SIG-M5 treated with dmso at 0.1 percent for 504 hours (cell line): ENCODE results near the gene GLT8D1.
"Not testable (repeated sequence)": the region's sequence is repeated elsewhere in the genome, so short reads cannot be mapped to it uniquely, and the experiment has no call there.

Experiments used
- DNase-seq: peaks from one replicate; lab custom pipeline; 2025; ENCODE audit not compliant: unreplicated experiment; lab: John Stamatoyannopoulos, UW

The GLT8D1 gene

DNA sequence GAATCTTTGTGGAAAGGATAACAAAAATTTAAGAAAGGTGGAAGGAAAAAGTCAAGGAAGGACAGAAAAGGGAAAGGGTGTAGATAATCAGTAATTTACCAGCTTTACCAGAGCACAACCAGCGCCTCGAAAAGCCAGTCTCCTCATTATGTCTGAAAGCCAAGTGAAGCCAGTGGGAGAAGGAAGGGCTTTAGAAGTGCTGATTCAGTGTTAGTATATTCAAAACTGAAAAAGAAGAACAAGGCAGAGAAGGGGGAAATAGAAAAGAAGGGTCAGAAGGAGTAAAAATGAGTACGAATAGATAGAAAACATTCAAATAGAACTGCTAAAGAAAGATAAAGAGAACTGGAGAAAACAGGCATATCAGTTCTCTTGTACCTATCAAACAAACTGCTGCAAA is 24.0 kb downstream of the GLT8D1 start:
- no peak for DNase-seq

GRCh38 chr3:52679811-52680210 is 25.8 kb downstream of the GLT8D1 start:
- DNase-seq = no peak

DNA sequence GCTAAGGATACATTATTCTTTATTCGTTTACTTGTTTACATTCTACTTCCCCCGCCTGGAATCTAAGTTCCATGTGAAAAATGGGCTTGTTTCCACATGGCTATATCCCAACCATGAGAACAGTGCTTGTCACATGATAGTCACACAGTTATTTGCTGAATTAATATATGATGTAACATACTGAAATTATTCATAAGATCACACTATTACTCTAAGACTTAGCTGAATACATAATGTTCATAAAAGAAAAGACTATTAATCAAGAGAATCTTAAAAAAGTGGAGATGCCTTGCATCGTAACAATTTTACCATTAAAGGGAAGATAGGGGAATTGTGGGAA is 26.4 kb downstream of the GLT8D1 start:
- DNase-seq = no peak

DNA sequence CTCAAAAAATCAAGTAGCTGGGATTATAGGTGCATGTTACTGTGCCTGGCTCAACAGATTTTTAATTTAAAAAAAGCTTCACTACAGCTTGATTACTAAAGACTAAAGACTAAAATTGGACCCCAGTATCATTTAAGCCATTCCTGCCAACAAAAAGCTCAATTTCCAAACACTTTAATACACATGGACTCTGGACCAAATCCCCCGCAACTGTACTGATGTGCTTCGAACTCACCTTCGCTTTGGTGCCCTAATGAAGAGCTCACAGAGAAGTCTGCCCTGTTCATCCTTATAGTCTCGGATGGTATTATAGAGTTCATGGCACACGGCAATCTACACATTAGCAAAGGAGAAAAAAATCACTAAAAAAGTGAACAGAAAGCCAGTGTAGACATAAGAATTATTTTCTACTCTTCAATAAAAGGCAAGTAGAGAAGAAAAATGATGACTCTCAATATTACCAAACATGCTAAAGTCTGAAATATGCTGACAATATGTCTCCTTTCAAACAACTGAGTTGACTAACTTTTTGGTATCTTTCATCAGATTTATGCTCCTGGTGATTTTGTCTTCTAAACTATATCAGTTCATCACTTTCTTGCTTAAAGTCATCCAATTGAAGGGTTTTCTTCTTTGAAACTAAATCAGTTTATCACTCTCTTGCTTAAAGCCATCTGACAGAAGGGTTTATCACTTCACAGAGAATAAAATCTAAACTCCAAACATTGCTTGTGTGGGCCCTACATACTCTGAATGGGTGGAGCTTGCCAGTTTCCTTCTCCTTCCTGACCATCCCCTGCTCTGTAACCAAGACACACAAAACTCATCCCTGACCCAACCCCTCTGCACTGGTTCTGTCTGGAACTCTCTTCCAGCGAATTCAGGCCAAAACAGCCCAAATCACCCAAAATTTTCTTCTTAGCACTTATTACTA is 27.1 kb downstream of the GLT8D1 start:
- DNase-seq = no peak

DNA sequence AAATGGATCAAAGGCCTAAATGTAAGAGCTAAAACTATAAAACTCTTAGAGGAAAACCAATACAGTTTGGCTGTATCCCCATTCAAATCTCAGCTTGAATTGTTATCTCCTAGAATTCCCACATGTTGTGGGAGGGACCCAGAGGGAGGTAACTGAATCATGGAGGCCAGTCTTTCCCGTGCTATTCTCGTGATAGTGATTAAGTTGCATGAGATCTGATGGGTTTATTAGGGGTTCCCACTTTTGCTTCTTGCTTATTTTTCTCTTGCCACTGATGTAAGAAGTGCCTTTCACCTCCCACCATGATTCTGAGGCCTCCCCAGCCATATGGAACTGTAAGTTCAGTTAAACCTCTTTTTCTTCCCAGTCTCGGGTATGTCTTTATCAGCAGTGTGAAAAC is 29.4 kb downstream of the GLT8D1 start:
- DNase-seq = not testable (repeated sequence)

DNA sequence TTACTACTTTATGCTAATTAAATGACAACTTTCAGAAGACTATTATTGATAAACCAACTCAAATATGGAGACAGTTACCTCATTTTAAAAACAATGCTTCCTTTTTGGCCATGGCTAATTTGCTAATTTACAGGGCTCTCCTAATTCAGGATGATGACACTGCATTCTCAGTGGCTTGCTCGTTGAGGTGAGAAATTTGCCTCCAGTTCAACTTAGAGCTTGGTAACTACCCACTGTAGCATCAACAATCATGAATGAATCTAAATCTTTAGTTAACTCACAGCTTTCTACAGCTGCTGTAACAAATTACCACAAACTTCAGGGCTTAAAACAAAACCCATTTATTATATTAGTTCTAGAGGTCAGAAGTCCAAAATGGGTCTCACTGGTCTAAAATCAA is 33.9 kb downstream of the GLT8D1 start:
- DNase-seq = no peak

DNA sequence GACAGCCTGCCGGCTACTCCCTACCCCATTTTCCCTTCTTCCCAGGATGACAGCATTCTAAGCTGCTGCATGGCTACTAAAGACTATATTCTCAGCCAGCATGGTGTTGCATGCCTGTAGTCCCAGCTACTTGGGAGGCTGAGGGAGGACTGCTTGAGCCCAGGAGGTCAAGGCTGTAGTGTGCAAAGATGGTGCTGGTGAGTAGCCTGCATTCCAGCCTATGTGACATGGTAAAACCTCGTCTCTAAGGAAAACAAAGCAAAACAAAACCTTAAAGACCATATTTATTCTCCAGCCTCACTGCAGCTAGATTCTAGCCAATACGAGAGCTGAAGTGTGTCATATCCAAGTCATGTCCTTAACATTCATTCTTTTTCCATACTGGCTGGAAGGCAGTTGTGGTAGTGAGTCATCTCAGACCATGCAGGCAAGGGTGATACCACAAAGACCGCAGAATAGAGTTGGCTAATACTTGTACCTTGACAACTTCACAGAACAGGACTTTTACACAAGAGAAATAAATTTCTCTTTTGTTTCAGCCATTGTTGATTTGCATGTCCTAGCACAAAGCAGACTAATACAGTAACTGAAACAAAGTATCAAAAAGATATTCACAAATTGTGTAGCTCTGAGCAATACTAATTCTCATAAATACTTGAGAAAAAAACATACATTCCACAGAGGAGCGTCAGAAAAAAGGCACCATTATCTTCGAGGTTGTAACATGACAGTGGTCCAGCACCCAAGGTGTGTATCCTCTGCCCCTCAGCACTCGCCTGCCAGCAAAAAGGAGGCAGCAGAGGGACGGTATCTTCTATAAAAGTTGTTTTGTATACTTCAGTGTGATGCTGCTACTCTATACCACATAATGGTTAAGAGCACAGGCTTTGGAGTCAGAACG is 34.7 kb downstream of the GLT8D1 start:
- peak; percentile 95 for DNase-seq

- no peak for DNase-seq
These were observed 42.5 kb downstream of the GLT8D1 start for GRCh38 chr3:52663098-52663497.

DNA sequence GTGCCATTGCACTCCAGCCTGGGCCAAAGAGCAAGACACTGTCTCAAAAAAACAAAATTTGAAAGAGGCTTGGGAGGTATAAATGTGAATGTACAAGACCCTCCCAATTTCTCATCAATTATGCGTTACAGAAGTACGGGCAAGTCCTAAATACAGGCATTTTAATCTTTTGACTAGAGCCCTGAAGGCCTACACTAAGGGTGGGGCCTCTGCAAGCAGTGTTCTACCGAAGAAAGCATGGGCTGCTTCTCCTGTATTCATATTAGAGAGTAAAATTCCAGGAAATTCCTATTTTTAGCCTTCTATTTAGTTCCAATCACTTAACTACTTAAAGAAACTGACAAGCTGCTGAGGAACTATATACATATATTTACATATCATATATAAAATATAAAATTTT is 45.5 kb downstream of the GLT8D1 start:
- DNase-seq = no peak

DNA sequence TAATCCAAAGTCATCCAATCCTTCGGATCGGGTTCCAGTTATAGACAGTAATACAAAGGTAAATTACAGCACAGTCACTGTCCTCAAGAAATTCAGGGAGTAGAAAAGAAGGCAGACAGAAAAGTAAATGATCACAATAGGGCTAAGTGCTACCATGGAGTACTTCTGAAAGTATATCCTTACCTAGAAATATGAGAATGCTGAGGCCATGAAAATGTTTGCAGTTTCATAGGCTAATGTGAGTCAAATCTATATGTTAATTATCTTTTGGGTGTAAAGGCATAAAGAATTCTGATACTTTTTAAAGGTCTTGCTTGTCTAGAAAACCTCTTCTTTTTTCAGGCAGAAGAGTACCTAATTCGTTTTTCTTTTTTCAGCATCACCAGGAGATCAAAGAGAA is 49.7 kb downstream of the GLT8D1 start:
- DNase-seq = no peak

DNA sequence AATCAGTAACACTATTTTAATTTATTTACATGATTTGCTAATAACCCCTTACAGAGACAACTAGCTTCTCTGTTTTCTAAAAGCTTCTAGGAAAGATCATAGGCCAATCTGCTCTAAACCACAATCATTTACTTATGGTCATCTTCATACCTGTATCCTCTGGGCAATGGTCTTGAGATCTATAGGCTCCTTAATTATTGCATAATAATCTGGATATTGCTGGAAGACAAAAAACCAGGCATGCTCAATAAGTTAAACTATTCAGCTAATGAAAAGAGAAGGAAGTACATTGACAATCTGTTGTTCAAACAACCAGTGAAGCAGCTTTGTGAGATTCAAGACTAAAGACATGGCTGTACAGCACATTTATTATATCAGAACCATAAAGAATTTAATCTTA is 54.0 kb downstream of the GLT8D1 start:
- DNase-seq = no peak

DNA sequence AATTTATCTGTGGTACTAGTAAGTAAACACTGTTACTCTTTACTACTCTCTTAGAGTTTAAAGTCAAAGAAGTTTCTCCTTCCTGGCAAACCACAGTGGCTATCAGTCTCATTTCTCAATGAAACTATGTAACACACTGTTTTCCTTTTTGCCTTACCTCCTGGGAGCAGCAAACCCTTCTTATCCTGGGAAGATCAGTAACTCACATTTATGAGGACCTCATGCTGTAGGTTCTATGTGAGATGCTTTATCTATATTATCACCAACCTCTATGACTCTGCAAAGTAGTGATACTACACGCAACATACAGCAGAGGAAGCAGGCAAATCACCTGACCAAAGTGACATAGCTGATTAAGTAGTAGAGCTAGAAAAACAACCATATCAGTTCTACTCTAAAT is 55.2 kb downstream of the GLT8D1 start:
- no peak for DNase-seq

DNA sequence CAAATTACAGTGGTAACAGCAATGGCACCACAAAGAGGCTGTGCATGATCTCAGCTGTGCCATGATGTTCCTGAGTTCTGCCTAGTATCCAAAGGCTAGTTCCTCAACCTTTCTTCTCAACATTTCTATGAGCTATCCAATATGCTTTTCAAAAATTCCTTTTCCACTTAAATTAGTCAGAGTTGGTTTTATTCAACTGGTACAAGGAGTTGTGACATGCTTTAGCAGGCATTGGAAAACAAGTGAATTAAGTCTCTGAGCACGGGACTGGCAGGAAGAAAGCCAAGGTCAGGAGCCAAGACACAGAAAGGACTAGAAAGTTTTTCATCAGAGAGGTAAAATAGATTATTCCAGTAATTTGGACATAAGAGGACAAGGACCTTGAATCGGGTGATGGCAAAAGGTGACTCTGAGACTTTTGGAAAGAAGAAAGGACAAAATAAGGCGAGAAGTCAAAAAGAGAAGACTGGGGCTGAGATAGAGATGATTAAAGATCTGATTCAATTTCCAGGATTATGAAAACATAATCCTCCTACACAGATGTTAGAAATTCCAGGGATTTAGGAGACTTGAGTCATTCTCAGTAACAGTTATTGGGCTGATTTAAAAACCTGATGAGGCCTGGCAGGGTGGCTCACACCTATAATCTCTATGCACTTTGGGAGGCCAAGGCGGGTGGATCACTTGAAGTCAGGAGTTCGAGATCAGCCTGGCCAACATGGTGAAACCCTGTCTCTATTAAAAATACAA is 56.0 kb downstream of the GLT8D1 start:
- no peak for DNase-seq

GRCh38 chr3:52645549-52645948 is 60.0 kb downstream of the GLT8D1 start:
- DNase-seq = no peak
